Measurements from ENCODE around the gene CAB39L.

DNA sequence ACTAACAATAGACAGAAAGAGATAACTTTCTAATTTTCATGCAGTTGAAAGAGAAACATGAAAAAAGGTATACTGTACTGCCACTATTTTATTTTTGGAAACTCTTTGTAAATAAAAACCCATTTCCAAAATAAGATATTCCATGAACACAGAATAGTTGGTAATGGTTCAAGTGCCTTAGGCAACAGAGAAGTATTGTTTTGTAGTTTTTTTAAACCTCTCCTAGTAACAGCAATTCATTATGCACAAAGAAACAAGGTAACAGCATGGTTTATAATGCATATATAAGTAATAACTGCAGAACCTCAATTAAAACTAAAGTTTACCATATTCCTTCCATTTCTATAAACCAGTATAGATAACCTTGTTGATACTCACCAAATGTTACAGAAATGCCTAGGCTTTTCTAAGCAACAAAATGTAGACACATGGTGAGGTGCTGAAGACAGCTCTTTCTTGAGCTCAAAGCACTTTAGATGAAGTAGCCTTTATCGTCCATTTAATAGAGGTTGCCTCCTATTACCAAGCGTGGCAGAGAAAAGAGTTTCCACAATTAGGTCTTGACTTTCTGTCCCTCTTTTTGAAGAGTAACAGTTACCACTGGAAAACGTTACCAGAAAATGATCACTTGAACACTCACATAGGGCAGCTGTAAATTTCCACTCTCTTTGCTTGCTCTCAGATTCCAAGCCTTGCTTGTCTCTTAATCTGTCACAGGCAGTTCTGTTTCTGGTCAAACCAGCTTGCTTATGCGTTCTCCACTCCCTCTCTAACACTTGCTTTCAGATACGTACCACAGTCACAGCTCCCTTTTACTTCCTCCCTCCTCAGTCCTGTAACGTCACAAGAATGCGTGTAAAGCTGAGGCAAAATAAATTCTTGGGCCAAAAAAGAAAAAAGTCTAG lies 42.9 kb downstream of the CAB39L start:
- no peak for TF ChIP-seq EZH2 (IDR thresholded peaks at IDR 0.05; ENCODE audit: insufficient read depth, low read length)
- TF ChIP-seq, protein P1, sequence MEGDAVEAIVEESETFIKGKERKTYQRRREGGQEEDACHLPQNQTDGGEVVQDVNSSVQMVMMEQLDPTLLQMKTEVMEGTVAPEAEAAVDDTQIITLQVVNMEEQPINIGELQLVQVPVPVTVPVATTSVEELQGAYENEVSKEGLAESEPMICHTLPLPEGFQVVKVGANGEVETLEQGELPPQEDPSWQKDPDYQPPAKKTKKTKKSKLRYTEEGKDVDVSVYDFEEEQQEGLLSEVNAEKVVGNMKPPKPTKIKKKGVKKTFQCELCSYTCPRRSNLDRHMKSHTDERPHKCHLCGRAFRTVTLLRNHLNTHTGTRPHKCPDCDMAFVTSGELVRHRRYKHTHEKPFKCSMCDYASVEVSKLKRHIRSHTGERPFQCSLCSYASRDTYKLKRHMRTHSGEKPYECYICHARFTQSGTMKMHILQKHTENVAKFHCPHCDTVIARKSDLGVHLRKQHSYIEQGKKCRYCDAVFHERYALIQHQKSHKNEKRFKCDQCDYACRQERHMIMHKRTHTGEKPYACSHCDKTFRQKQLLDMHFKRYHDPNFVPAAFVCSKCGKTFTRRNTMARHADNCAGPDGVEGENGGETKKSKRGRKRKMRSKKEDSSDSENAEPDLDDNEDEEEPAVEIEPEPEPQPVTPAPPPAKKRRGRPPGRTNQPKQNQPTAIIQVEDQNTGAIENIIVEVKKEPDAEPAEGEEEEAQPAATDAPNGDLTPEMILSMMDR (IDR thresholded peaks at IDR 0.05; ENCODE audit: insufficient read depth, low read depth, low read length) = no peak

All from astrocyte (in vitro differentiated cells and primary cell).